ENCODE results near the gene TMTC1.

GRCh38 chr12:29665107-29665506, 118.6 kb downstream of the TMTC1 start:
- no peak for TF ChIP-seq CTCF (IDR thresholded peaks at IDR 0.05)
- no peak for TF ChIP-seq POLR2A (IDR thresholded peaks at IDR 0.05)
